GM19372 (cell line): ENCODE results near the gene EBF3.

Experiments
- ATAC-seq: cut with Tn5 transposase; IDR thresholded peaks from one replicate; pipeline ENCODE4 v1.9.1; 2021; ENCODE audit warnings: mild to moderate bottlenecking, low read depth, moderate library complexity; ENCODE audit not compliant: unreplicated experiment

Gene EBF3

GRCh38 chr10:129859536-129859935 lies 104.5 kb downstream of the EBF3 start:
- ATAC-seq = no peak

- no peak for ATAC-seq
These were observed 106.7 kb downstream of the EBF3 start for GRCh38 chr10:129857242-129857960.

- no peak for ATAC-seq
These were observed 108.1 kb downstream of the EBF3 start for GRCh38 chr10:129855836-129856563.

GRCh38 chr10:129854796-129855705 lies 109.0 kb downstream of the EBF3 start:
- no peak for ATAC-seq

- ATAC-seq = no peak
These were observed 109.9 kb downstream of the EBF3 start for GRCh38 chr10:129854158-129854557.

GRCh38 chr10:129853562-129853903 lies 110.5 kb downstream of the EBF3 start:
- no peak for ATAC-seq

GRCh38 chr10:129852829-129853561 lies 111.1 kb downstream of the EBF3 start:
- ATAC-seq = no peak

- no peak for ATAC-seq
These were observed 112.0 kb downstream of the EBF3 start for GRCh38 chr10:129851941-129852640.

- no peak for ATAC-seq
These were observed 113.3 kb downstream of the EBF3 start for GRCh38 chr10:129850790-129851189.

- ATAC-seq = no peak
These were observed 113.8 kb downstream of the EBF3 start for GRCh38 chr10:129850316-129850715.

- no peak for ATAC-seq
These were observed 114.2 kb downstream of the EBF3 start for GRCh38 chr10:129849853-129850252.

- ATAC-seq = no peak
These were observed 114.7 kb downstream of the EBF3 start for GRCh38 chr10:129849452-129849750.

GRCh38 chr10:129848696-129849451 lies 115.2 kb downstream of the EBF3 start:
- ATAC-seq = no peak

GRCh38 chr10:129847741-129848483 lies 116.2 kb downstream of the EBF3 start:
- no peak for ATAC-seq

GRCh38 chr10:129846991-129847391 lies 117.1 kb downstream of the EBF3 start:
- no peak for ATAC-seq

GRCh38 chr10:129845111-129845753 lies 118.8 kb downstream of the EBF3 start:
- ATAC-seq = no peak

GRCh38 chr10:129844216-129844766 lies 119.8 kb downstream of the EBF3 start:
- no peak for ATAC-seq

GRCh38 chr10:129843702-129844101 lies 120.4 kb downstream of the EBF3 start:
- ATAC-seq = no peak
